HL-60 (cell line): ENCODE data around the gene TXNDC2.

Source experiments
- DNase-seq, 2 experiments: peaks; one replicate each; pipeline ENCODE4 v3.0.0-alpha.2; 2010 to 2020; ENCODE audit warnings: low read depth in 1 of 2, low spot score in 1 of 2
- H3K27ac ChIP-seq: fragments of 250-450 bp; sonication (Bioruptor Pico); replicated peaks from 2 replicates; pipeline ENCODE4 v1.5.1; 2020; ENCODE audit warnings: mild to moderate bottlenecking, moderate library complexity
- H3K27me3 ChIP-seq: fragments of 250-450 bp; sonication (Bioruptor Pico); 2 replicates; pipeline ENCODE4 v1.5.1; 2021; ENCODE audit warnings: mild to moderate bottlenecking, moderate library complexity; ENCODE audit not compliant: insufficient read depth, poor library complexity, severe bottlenecking
- H3K4me3 ChIP-seq: replicated peaks from 2 replicates; pipeline ENCODE4 v1.5.1; 2011; ENCODE audit warnings: mild to moderate bottlenecking, control low read depth, low read length; ENCODE audit not compliant: insufficient read depth
- CTCF ChIP-seq: IDR thresholded peaks from one replicate; pipeline ENCODE4 v1.5.1; 2011; ENCODE audit warnings: low read length, control low read depth, inconsistent platforms; ENCODE audit not compliant: insufficient read depth
- GABPA ChIP-seq: IDR thresholded peaks from 2 replicates; pipeline ENCODE4 v1.6.1; 2012; ENCODE audit warnings: low read depth
- POLR2AphosphoS5 ChIP-seq: IDR thresholded peaks from 2 replicates; pipeline ENCODE4 v1.6.1; 2012; ENCODE audit warnings: low read depth
- REST ChIP-seq: IDR thresholded peaks from 2 replicates; pipeline ENCODE4 v1.6.1; 2012; ENCODE audit warnings: low read depth; ENCODE audit not compliant: insufficient replicate concordance
- SPI1 ChIP-seq: IDR thresholded peaks from 2 replicates; pipeline ENCODE4 v1.6.1; 2012; ENCODE audit warnings: low read depth, mild to moderate bottlenecking, borderline replicate concordance

Gene TXNDC2

GRCh38 chr18:9866627-9867026 is 19.1 kb upstream of the TXNDC2 start:
- H3K27ac ChIP-seq: no peak overlapping the region
- H3K4me3 ChIP-seq: no peak overlapping the region
- DNase-seq: no peak
- TF ChIP-seq GABPA (no peak), POLR2AphosphoS5 (no peak)
- no peaks in the 10 kb centered on the region for H3K27me3 ChIP-seq

DNA sequence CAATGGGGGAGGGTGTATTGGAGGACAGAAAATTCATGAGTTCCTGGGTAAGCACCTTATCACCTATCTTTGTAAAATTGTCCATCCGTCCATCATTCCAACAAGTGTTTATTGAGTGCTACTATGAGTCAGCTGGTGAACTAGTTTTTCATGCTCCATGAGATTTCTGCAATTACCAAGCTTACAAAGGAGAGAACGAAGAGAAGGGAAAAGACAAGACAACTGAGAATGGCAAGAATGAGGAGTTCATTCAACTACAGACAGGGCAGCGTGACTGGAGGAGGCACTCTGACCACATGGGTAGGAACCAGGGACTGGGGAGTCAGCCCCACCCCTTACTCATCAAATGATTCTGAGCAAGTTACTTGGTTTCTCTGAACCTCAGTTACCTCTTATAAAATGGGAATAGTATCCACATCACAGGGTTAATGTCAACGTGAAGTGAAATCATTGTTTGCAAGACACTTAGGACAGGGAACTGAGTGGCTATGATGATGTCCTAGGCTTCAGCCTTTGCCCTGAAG is 18.6 kb upstream of the TXNDC2 start:
- TF ChIP-seq REST: no peak
- TF ChIP-seq POLR2AphosphoS5: no peak
- TF ChIP-seq GABPA: no peak
- TF ChIP-seq SPI1: no peak
- TF ChIP-seq CTCF: no peak
- Histone ChIP-seq H3K4me3 (no peak overlapping the region), H3K27ac (no peak overlapping the region), H3K27me3 (no peaks in the 10 kb centered on the region)
- DNase-seq: no peak

- peak overlapping the region; percentile 79 for H3K27ac ChIP-seq
- no peak for DNase-seq
Observed at GRCh38 chr18:9868857-9869714, 16.7 kb upstream of the TXNDC2 start.

More at GRCh38 chr18:9868857-9869714, 16.7 kb upstream of the TXNDC2 start:
- Histone ChIP-seq H3K4me3 (no peak overlapping the region), H3K27me3 (no peaks in the 10 kb centered on the region)
- TF ChIP-seq CTCF (no peak), POLR2AphosphoS5 (no peak), SPI1 (no peak), GABPA (no peak), REST (no peak)
